Psoas muscle (tissue), 8 donors: ENCODE results near the gene PTP4A2. TPM values are rescaled to one million over a fixed set of nuclear protein-coding genes. Genes with fewer than 3 reads are reported as not detected.

Experiments used
- ATAC-seq, 4 donors: fragments of 200-7000 bp; cut with Tn5 transposase; one replicate each; pipeline ENCODE4 v1.9.1; 2020; ENCODE audit warnings: moderate library complexity in 3 of 4, mild to moderate bottlenecking in 2 of 4
- DNase-seq, 2 donors: peaks; one replicate each; pipeline ENCODE4 v3.0.0-alpha.2; 2020
- H3K27ac ChIP-seq: fragments of 200-600 bp; one replicate; pipeline ENCODE4 v1.8.0; 2022
- H3K27me3 ChIP-seq, 3 donors: fragments of 200-600 bp in 1 of 3; one replicate each; pipeline versions ENCODE4 v1.6.1 to v1.8.0; 2013 to 2022; ENCODE audit warnings: low read length in 2 of 3, mild to moderate bottlenecking in 2 of 3, moderate library complexity in 1 of 3; ENCODE audit not compliant: insufficient read depth in 3 of 3
- H3K36me3 ChIP-seq, 2 donors: fragments of 200-600 bp in 1 of 2; one replicate each; pipeline versions ENCODE4 v1.6.1 to v1.8.0; 2013 to 2022; ENCODE audit warnings: low read depth in 1 of 2, mild to moderate bottlenecking in 1 of 2, moderate library complexity in 1 of 2; ENCODE audit not compliant: insufficient read depth in 1 of 2
- H3K4me1 ChIP-seq: fragments of 200-600 bp; one replicate; pipeline ENCODE4 v1.8.0; 2022
- H3K4me3 ChIP-seq: fragments of 200-600 bp; one replicate; pipeline ENCODE4 v1.8.0; 2022; ENCODE audit warnings: mild to moderate bottlenecking
- H3K9me3 ChIP-seq: fragments of 200-600 bp; one replicate; pipeline ENCODE4 v1.8.0; 2022
- WGBS, 3 donors: extraction: QIAGEN DNeasy Blood & Tissue Kit; methylation state at CpG; one replicate each; pipeline versions ENCODE4 v1.1.6 to v1.1.7; 2013; 5-methylcytosine and 5-hydroxymethylcytosine counted together
- intact Hi-C, 2 donors: fragments of 100-400 bp; cut with DNase I; formaldehyde crosslinking; loops; one replicate each; pipeline versions ENCODE4 v1.11.0 to v1.14.2; 2022
- polyA plus RNA-seq, 3 donors: library from polyadenylated mRNA; stranded (reverse); fragments of 200-250 nt; gene quantifications; one replicate each; pipeline ENCODE4 v1.2.3, GENCODE V29; 2013
- total RNA-seq, 4 donors: library from RNA; stranded (reverse); fragmentation: NEBNext Ultra II Directional in 2 of 4; extraction: Animal tissue kit (Norgen Biotek cat#: 25700) in 2 of 4; gene quantifications; one replicate each; pipeline versions ENCODE4 v1.2.1 to v1.2.4, GENCODE V29; 2021 to 2023
- TF ChIP-seq, protein P1 (sequence below): fragments of 200-600 bp; IDR thresholded peaks from one replicate; pipeline ENCODE4 v1.8.0; 2022; ENCODE audit warnings: antibody characterized with exemption
- donor health status: healthy with polysubstance abuse.
- donor health status: DM: no; HTN: no; CAD: no; lungs with moderate emphysema.
- donor health status: Bipolar disorder and iron deficiency.
- donor health status: healthy.
- donor health status: DM: yes; HTN: yes; CAD: no.
- donor health status: DM: no; HTN: no; CAD: no.
- donor health status: DM: no; HTN: no; CAD: no.
- donor health status: DM: yes; HTN: yes; CAD: no.

PTP4A2 gene
- total and polyA plus RNA-seq, 7 donors: 246 to 729 (median 370) TPM

DNA sequence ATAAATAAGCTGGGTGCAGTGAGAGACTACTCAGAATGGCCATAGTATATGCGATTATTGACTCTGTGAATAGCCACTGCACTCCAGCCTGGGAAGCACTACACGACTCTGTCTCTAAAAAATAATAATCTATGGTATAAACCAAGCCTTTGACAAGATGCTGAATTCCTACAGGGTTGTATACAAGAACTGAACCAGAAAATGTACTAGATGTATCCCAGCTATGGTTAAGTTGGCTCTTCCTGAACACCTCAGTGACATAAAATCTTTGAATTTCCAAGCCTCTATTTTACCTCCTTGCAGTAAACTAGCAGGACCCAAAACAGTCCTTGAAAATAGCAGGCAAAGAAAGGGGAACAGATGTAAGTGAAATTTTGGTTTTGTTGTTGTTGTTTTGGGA lies 32.5 kb downstream of the PTP4A2 start:
- H3K36me3 ChIP-seq: peaks cover 15 to 55% of the 10 kb centered on the region in 2 donors
- no peaks in the 10 kb centered on the region for H3K27me3 ChIP-seq
- TF ChIP-seq, protein P1, sequence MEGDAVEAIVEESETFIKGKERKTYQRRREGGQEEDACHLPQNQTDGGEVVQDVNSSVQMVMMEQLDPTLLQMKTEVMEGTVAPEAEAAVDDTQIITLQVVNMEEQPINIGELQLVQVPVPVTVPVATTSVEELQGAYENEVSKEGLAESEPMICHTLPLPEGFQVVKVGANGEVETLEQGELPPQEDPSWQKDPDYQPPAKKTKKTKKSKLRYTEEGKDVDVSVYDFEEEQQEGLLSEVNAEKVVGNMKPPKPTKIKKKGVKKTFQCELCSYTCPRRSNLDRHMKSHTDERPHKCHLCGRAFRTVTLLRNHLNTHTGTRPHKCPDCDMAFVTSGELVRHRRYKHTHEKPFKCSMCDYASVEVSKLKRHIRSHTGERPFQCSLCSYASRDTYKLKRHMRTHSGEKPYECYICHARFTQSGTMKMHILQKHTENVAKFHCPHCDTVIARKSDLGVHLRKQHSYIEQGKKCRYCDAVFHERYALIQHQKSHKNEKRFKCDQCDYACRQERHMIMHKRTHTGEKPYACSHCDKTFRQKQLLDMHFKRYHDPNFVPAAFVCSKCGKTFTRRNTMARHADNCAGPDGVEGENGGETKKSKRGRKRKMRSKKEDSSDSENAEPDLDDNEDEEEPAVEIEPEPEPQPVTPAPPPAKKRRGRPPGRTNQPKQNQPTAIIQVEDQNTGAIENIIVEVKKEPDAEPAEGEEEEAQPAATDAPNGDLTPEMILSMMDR: no peak
- peak in 3 of 4 donors; percentile 6 to 11 (median 7) for ATAC-seq
- H3K4me1 ChIP-seq: peaks cover 2% of the 10 kb centered on the region
- DNase-seq: no peak
- 76 to 84% (median 83%) methylated on average over 2 of the region's 2 CpGs for WGBS, 3 donors
- H3K27ac ChIP-seq: no peak overlapping the region
- H3K9me3 ChIP-seq: no peaks in the 10 kb centered on the region
- H3K4me3 ChIP-seq: no peak overlapping the region
- intact Hi-C loops: no loop called here

GRCh38 chr1:31905093-31905509 lies 33.1 kb downstream of the PTP4A2 start:
- intact Hi-C loops: no loop called here
- WGBS, 3 donors: 90 to 93% (median 91%) methylated on average over 6 of the region's 6 CpGs
- no peaks in the 10 kb centered on the region for H3K27me3 ChIP-seq
- H3K27ac ChIP-seq: no peak overlapping the region
- ATAC-seq (peak in 3 of 4 donors; percentile 15 to 26 (median 22)), DNase-seq (no peak)
- peaks cover 15 to 49% of the 10 kb centered on the region in 2 donors for H3K36me3 ChIP-seq
- H3K9me3 ChIP-seq: no peaks in the 10 kb centered on the region
- TF ChIP-seq, protein P1: no peak
- no peak overlapping the region for H3K4me3 ChIP-seq
- H3K4me1 ChIP-seq: no peaks in the 10 kb centered on the region

- Histone ChIP-seq H3K27ac (no peak overlapping the region), H3K4me3 (no peak overlapping the region), H3K4me1 (no peaks in the 10 kb centered on the region), H3K9me3 (no peaks in the 10 kb centered on the region), H3K36me3 (peaks cover 15 to 43% of the 10 kb centered on the region in 2 donors), H3K27me3 (no peaks in the 10 kb centered on the region)
- TF ChIP-seq, protein P1: no peak
- intact Hi-C loops: no loop called here
- 69 to 73% (median 71%) methylated on average over 9 of the region's 9 CpGs for WGBS, 3 donors
- ATAC-seq: peak; percentile 50 to 71 (median 54)
- DNase-seq: peak; percentile 48 to 64
Measured at GRCh38 chr1:31904339-31905092, 33.7 kb downstream of the PTP4A2 start.

DNA sequence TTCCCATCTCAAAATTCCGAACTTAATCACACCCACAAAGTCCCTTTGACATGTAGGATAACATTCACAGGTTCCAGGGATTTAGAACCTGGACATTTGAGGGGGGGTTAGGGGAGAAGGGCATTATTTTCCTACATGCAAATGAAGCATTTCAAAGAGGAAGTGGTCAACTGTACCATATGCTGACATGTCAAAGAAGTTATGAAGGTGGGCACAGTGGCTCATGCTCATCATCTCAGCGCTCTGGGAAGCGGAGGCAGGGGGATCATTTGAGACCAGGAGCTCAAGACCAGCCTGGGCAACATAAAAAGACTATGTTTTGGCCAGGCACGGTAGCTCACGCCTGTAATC lies 35.7 kb downstream of the PTP4A2 start:
- DNase-seq: no peak

More for the DNA sequence above, 35.7 kb downstream of the PTP4A2 start:
- Histone ChIP-seq H3K9me3 (no peaks in the 10 kb centered on the region), H3K27ac (no peak overlapping the region), H3K36me3 (peaks cover 11 to 24% of the 10 kb centered on the region in 2 donors), H3K27me3 (no peaks in the 10 kb centered on the region), H3K4me1 (no peaks in the 10 kb centered on the region), H3K4me3 (no peak overlapping the region)
- TF ChIP-seq, protein P1: no peak
- 90 to 96% (median 94%) methylated on average over 5 of the region's 5 CpGs for WGBS, 3 donors
- intact Hi-C loops: no loop called here
- ATAC-seq: no peak
